Panc1 (cell line): ENCODE results near the gene MCF2L2.

Experiments
- CTCF ChIP-seq: fragments of 450-650 bp; IDR thresholded peaks from 2 replicates; pipeline ENCODE4 v1.5.1; 2017; ENCODE audit warnings: mild to moderate bottlenecking
- POLR2AphosphoS5 ChIP-seq: IDR thresholded peaks from 2 replicates; pipeline ENCODE4 v1.6.1; 2012; ENCODE audit warnings: mild to moderate bottlenecking, low read depth, low read length, moderate library complexity
- SIN3A ChIP-seq: IDR thresholded peaks from 2 replicates; pipeline ENCODE4 v1.6.1; 2012; ENCODE audit warnings: low read depth, mild to moderate bottlenecking, low read length, moderate library complexity, borderline replicate concordance; ENCODE audit not compliant: insufficient read depth
- TCF7L2 ChIP-seq: IDR thresholded peaks from 2 replicates; pipeline ENCODE4 v1.6.1; 2011; ENCODE audit warnings: mild to moderate bottlenecking, low read depth, low read length, inconsistent platforms

GRCh38 chr3:183203670-183204069 is 224.7 kb downstream of the MCF2L2 start:
- no peak for TF ChIP-seq TCF7L2
- no peak for TF ChIP-seq POLR2AphosphoS5
- TF ChIP-seq CTCF, result no peak
- no peak for TF ChIP-seq SIN3A
